ENCODE measurements around the gene KIAA1217. TPM values are rescaled to one million over a fixed set of nuclear protein-coding genes. Genes with fewer than 3 reads are reported as not detected.

The KIAA1217 gene
- total RNA-seq, 1 donor from 2014 or later, result 4.1 TPM

Small RNAs within 50 kb of the gene (small RNA-seq; reads per million reads assigned to genes)
- not detected for gene AC063961.1
- not detected for gene MIR603

Measured in frontal cortex (tissue), 1 donor.